Measurements from ENCODE around the gene IRF4.

The IRF4 gene

DNA sequence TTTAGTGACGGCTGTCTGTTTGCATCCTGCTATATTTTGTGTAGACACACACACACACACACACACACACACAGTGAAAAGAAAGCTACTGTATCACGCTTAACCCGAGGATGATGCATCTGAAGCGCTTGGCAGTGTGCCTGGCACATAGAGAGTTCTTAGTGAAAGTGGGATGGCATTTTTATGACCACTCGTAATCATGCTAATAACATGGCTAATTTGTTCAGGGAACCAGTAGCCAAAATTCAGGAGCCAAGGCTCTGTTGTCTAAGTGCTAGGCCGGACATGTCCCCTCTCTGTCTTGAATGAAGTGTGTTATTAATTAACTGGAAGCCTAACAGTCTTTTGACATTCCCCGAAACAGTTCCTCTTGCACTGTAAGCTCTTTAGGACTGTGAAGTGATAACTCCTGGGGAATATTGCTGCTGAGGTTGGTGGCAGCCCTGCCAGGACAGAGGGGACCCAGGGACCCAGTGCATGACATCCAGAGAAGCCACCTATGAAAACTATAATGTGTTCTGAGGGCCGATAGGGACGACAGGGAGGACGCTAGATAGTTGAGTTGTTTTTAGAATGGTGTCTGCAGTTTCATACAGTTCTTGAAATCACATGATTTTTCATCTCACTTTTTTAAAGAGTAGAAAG is 45.0 kb upstream of the IRF4 start:
- TF ChIP-seq, protein P1, sequence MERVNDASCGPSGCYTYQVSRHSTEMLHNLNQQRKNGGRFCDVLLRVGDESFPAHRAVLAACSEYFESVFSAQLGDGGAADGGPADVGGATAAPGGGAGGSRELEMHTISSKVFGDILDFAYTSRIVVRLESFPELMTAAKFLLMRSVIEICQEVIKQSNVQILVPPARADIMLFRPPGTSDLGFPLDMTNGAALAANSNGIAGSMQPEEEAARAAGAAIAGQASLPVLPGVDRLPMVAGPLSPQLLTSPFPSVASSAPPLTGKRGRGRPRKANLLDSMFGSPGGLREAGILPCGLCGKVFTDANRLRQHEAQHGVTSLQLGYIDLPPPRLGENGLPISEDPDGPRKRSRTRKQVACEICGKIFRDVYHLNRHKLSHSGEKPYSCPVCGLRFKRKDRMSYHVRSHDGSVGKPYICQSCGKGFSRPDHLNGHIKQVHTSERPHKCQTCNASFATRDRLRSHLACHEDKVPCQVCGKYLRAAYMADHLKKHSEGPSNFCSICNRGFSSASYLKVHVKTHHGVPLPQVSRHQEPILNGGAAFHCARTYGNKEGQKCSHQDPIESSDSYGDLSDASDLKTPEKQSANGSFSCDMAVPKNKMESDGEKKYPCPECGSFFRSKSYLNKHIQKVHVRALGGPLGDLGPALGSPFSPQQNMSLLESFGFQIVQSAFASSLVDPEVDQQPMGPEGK (CRISPR knock-in tag; IDR thresholded peaks at IDR 0.05; ENCODE audit: borderline replicate concordance): no peak
- no peak for TF ChIP-seq ESRRG (CRISPR knock-in tag; IDR thresholded peaks at IDR 0.05)
- TF ChIP-seq TOX (CRISPR knock-in tag; IDR thresholded peaks at IDR 0.05; ENCODE audit: borderline replicate concordance): no peak
- no peak for TF ChIP-seq ZFP3 (CRISPR knock-in tag; IDR thresholded peaks at IDR 0.05)
- no peak for TF ChIP-seq GLIS3 (CRISPR knock-in tag; IDR thresholded peaks at IDR 0.05)
- TF ChIP-seq, protein P2, sequence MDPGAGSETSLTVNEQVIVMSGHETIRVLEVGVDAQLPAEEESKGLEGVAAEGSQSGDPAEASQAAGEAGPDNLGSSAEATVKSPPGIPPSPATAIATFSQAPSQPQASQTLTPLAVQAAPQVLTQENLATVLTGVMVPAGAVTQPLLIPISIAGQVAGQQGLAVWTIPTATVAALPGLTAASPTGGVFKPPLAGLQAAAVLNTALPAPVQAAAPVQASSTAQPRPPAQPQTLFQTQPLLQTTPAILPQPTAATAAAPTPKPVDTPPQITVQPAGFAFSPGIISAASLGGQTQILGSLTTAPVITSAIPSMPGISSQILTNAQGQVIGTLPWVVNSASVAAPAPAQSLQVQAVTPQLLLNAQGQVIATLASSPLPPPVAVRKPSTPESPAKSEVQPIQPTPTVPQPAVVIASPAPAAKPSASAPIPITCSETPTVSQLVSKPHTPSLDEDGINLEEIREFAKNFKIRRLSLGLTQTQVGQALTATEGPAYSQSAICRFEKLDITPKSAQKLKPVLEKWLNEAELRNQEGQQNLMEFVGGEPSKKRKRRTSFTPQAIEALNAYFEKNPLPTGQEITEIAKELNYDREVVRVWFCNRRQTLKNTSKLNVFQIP (CRISPR knock-in tag; IDR thresholded peaks at IDR 0.05; ENCODE audit: borderline replicate concordance, low read depth): no peak
- TF ChIP-seq CSDC2 (CRISPR knock-in tag; IDR thresholded peaks at IDR 0.05): no peak
- no peak for TF ChIP-seq CREB5 (CRISPR knock-in tag; IDR thresholded peaks at IDR 0.05; ENCODE audit: low read depth)
- no peak for TF ChIP-seq CSRNP3 (CRISPR knock-in tag; IDR thresholded peaks at IDR 0.05)
- no peak for TF ChIP-seq ZC3H10 (CRISPR knock-in tag; IDR thresholded peaks at IDR 0.05)
- TF ChIP-seq RARB (CRISPR knock-in tag; IDR thresholded peaks at IDR 0.05): no peak
- no peak for TF ChIP-seq ZNF8 (CRISPR knock-in tag; IDR thresholded peaks at IDR 0.05)
- no peak for TF ChIP-seq ZNF70 (CRISPR knock-in tag; IDR thresholded peaks at IDR 0.05)
- ATAC-seq: no peak

- TF ChIP-seq CREB5 (CRISPR knock-in tag; IDR thresholded peaks at IDR 0.05; ENCODE audit: low read depth) (no peak), ZNF70 (CRISPR knock-in tag; IDR thresholded peaks at IDR 0.05) (no peak), ZFP3 (CRISPR knock-in tag; IDR thresholded peaks at IDR 0.05) (no peak), ISL1 (CRISPR knock-in tag; IDR thresholded peaks at IDR 0.05) (no peak), RARB (CRISPR knock-in tag; IDR thresholded peaks at IDR 0.05) (no peak), PPARA (CRISPR knock-in tag; IDR thresholded peaks at IDR 0.05; ENCODE audit: borderline replicate concordance) (no peak), CSDC2 (CRISPR knock-in tag; IDR thresholded peaks at IDR 0.05) (no peak), SNAI2 (CRISPR knock-in tag; IDR thresholded peaks at IDR 0.05) (no peak), ZFP30 (CRISPR knock-in tag; IDR thresholded peaks at IDR 0.05) (no peak), CSRNP3 (CRISPR knock-in tag; IDR thresholded peaks at IDR 0.05) (no peak), ZNF8 (CRISPR knock-in tag; IDR thresholded peaks at IDR 0.05) (no peak), ESRRG (CRISPR knock-in tag; IDR thresholded peaks at IDR 0.05) (no peak), BACH2 (CRISPR knock-in tag; IDR thresholded peaks at IDR 0.05; ENCODE audit: borderline replicate concordance) (no peak), ZNF565 (CRISPR knock-in tag; conservative IDR thresholded peaks at IDR 0.05; ENCODE audit: low read depth) (no peak), ZC3H10 (CRISPR knock-in tag; IDR thresholded peaks at IDR 0.05) (no peak), ARNTL (CRISPR knock-in tag; IDR thresholded peaks at IDR 0.05; ENCODE audit: borderline replicate concordance, low read depth) (no peak), GLIS3 (CRISPR knock-in tag; IDR thresholded peaks at IDR 0.05) (no peak)
- TF ChIP-seq, protein P3, sequence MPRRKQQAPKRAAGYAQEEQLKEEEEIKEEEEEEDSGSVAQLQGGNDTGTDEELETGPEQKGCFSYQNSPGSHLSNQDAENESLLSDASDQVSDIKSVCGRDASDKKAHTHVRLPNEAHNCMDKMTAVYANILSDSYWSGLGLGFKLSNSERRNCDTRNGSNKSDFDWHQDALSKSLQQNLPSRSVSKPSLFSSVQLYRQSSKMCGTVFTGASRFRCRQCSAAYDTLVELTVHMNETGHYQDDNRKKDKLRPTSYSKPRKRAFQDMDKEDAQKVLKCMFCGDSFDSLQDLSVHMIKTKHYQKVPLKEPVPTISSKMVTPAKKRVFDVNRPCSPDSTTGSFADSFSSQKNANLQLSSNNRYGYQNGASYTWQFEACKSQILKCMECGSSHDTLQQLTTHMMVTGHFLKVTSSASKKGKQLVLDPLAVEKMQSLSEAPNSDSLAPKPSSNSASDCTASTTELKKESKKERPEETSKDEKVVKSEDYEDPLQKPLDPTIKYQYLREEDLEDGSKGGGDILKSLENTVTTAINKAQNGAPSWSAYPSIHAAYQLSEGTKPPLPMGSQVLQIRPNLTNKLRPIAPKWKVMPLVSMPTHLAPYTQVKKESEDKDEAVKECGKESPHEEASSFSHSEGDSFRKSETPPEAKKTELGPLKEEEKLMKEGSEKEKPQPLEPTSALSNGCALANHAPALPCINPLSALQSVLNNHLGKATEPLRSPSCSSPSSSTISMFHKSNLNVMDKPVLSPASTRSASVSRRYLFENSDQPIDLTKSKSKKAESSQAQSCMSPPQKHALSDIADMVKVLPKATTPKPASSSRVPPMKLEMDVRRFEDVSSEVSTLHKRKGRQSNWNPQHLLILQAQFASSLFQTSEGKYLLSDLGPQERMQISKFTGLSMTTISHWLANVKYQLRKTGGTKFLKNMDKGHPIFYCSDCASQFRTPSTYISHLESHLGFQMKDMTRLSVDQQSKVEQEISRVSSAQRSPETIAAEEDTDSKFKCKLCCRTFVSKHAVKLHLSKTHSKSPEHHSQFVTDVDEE (CRISPR knock-in tag; IDR thresholded peaks at IDR 0.05): no peak
- TF ChIP-seq, protein P1 (CRISPR knock-in tag; IDR thresholded peaks at IDR 0.05; ENCODE audit: borderline replicate concordance): no peak
- TF ChIP-seq, protein P2 (CRISPR knock-in tag; IDR thresholded peaks at IDR 0.05; ENCODE audit: borderline replicate concordance, low read depth): no peak
- no peak for ATAC-seq
These were observed 44.3 kb upstream of the IRF4 start for GRCh38 chr6:347232-347631.

Measured in SK-N-SH treated with all-trans-retinoic acid at 6 μM for 48 hours (cell line).